Vagina (tissue), 2 donors: ENCODE measurements around the gene SCCPDH.

Experiments used
- CTCF ChIP-seq, 3 experiments: fragments of 450-650 bp in 2 of 3; fragments of 200-600 bp in 1 of 3; sonication (generic) in 1 of 3; IDR thresholded peaks; one replicate each; pipeline ENCODE4 v1.5.1; 2017 to 2019; ENCODE audit warnings: antibody characterized with exemption in 3 of 3, mild to moderate bottlenecking in 2 of 3, moderate library complexity in 2 of 3
- POLR2AphosphoS5 ChIP-seq, 2 donors: sonication (generic); formaldehyde crosslinking; IDR thresholded peaks; one replicate each; pipeline ENCODE4 v1.9.0; 2017; ENCODE audit warnings: antibody characterized with exemption in 2 of 2, mild to moderate bottlenecking in 2 of 2, low read depth in 1 of 2; ENCODE audit not compliant: insufficient read depth in 1 of 2

DNA sequence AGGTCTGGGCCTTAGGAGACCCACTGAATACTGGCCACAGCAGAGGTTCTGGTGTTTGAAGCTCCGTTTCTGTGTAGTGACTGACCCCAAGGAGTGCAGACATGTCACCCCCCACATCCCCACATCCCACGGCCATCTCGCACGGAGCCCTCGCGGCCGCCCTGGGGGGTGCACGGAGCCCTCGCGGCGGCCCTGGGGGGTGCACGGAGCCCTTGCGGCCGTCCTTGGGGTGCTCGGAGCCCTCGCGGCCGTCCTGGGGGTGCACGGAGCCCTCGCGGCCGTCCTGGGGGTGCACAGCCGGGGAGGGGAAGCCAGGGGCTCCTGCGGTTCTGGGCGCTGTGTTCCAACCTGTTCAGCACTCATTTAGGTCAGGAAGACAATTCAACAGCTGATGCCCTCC, 68.4 kb downstream of the SCCPDH start:
- TF ChIP-seq CTCF (IDR thresholded peaks at IDR 0.05) (no peak), POLR2AphosphoS5 (IDR thresholded peaks at IDR 0.05; ENCODE audit: insufficient read depth in 1 of 2, low read depth in 1 of 2) (no peak)
